AG04450 (cell line): ENCODE measurements around the gene TCFL5. TPM values are rescaled to one million over a fixed set of nuclear protein-coding genes. Genes with fewer than 3 reads are reported as not detected.
A peak's percentile ranks its signal among the peaks of the same experiment; 100 is the strongest.

Experiments used
- CTCF ChIA-PET: fragments of 300-600, 350-600 bp; formaldehyde crosslinking; extraction: SDS; loops from one replicate; lab custom pipeline; 2022; ENCODE audit warnings: antibody characterized with exemption, inconsistent platforms; lab: Charles Lee
- POLR2A ChIA-PET: fragments of 350-600 bp; formaldehyde crosslinking; extraction: SDS; loops from one replicate; lab custom pipeline; 2021; ENCODE audit warnings: antibody characterized with exemption, inconsistent platforms; lab: Yijun Ruan, JAX
- DNase-seq: peaks from one replicate; pipeline ENCODE4 v3.0.0-alpha.2; 2011; ENCODE audit warnings: low read depth, low spot score
- H3K27ac ChIP-seq: one replicate; pipeline ENCODE4 v1.5.1; 2012; ENCODE audit warnings: low read depth, low read length, control low read depth
- H3K27me3 ChIP-seq: one replicate; pipeline ENCODE4 v1.6.0; 2012; ENCODE audit warnings: low read length; ENCODE audit not compliant: control insufficient read depth, insufficient read depth
- H3K4me3 ChIP-seq: 2 replicates; pipeline ENCODE4 v1.5.1; 2011; ENCODE audit warnings: mild to moderate bottlenecking, low read depth, low read length, control low read depth
- H3K9me3 ChIP-seq: 2 replicates; pipeline ENCODE4 v1.5.1; 2012; ENCODE audit warnings: low read length; ENCODE audit not compliant: control insufficient read depth, insufficient read depth
- CTCF ChIP-seq: IDR thresholded peaks from 2 replicates; pipeline ENCODE4 v1.5.1; 2011; ENCODE audit warnings: low read depth, low read length, control low read depth, inconsistent platforms
- polyA plus RNA-seq: library from polyadenylated mRNA; depleted of rRNA; stranded (reverse); fragments of >200 nt; gene quantifications from 2 replicates; pipeline ENCODE4 v1.2.3, GENCODE V29; 2011

The TCFL5 gene
- polyA plus RNA-seq, 1 experiment: 9.9 TPM

- H3K27me3 ChIP-seq: peaks cover 22% of the 10 kb centered on the region
- H3K27ac ChIP-seq: no peak within 1 kb of the TSS
- ChIA-PET CTCF (interaction anchor here (1.4 kb wide), 1 partner anchor 9 kb away, joined by 4 read pairs; no protein-coding TSS in a partner anchor), POLR2A (no interaction called here)
- no peak for TF ChIP-seq CTCF
- no peak for DNase-seq
- H3K9me3 ChIP-seq: no peaks in the 10 kb centered on the region; the same call in 1 of the 2 replicates
- H3K4me3 ChIP-seq: peak within 1 kb of the TSS; percentile 36
These were observed 44.4 kb downstream of the TCFL5 start, which contains the start of gene COL9A3 for GRCh38 chr20:62816884-62817873. TSS of gene COL9A3 (plus strand) at chr20:62817050. CDS start at chr20:62817065, 15 bp downstream.

- CTCF ChIA-PET: interaction anchor here (0.5 to 0.8 kb wide), 3 partner anchors 9 to 149 kb away, joined by 3 to 4 read pairs (median 3); no protein-coding TSS in a partner anchor
- Histone ChIP-seq H3K27ac (no peak overlapping the region), H3K27me3 (peaks cover 22% of the 10 kb centered on the region), H3K4me3 (peak overlapping the region; percentile 36), H3K9me3 (no peaks in the 10 kb centered on the region; the same call in 1 of the 2 replicates)
- no peak for TF ChIP-seq CTCF
- POLR2A ChIA-PET: interaction anchor here (1.0 kb wide), 1 partner anchor 20 kb away, joined by 3 read pairs; the partner anchor contains the start of gene MRGBP
- no peak for DNase-seq
These were observed 45.4 kb downstream of the TCFL5 start for GRCh38 chr20:62816031-62816883.

GRCh38 chr20:62815066-62815991 lies 46.3 kb downstream of the TCFL5 start:
- Histone ChIP-seq H3K4me3 (no peak overlapping the region), H3K27me3 (peaks cover 22% of the 10 kb centered on the region), H3K9me3 (no peaks in the 10 kb centered on the region; the same call in 1 of the 2 replicates), H3K27ac (no peak overlapping the region)
- ChIA-PET CTCF (interaction anchor here (0.8 kb wide), 1 partner anchor 72 kb away, joined by 3 read pairs; no protein-coding TSS in a partner anchor), POLR2A (interaction anchor here (1.0 kb wide), 1 partner anchor 19 kb away, joined by 3 read pairs; the partner anchor contains the start of gene MRGBP)
- TF ChIP-seq CTCF: no peak
- no peak for DNase-seq

- CTCF ChIA-PET: no interaction called here
- H3K4me3 ChIP-seq: no peak overlapping the region
- no peak for DNase-seq
- H3K27ac ChIP-seq: no peak overlapping the region
- TF ChIP-seq CTCF: no peak
- POLR2A ChIA-PET: interaction anchor here (1.0 kb wide), 1 partner anchor 18 kb away, joined by 3 read pairs; the partner anchor contains the start of gene MRGBP
- H3K9me3 ChIP-seq: no peaks in the 10 kb centered on the region; the same call in 1 of the 2 replicates
- peaks cover 22% of the 10 kb centered on the region for H3K27me3 ChIP-seq
These were observed 46.9 kb downstream of the TCFL5 start for GRCh38 chr20:62814709-62815065.
